Measurements from ENCODE around the gene ATP6AP1. TPM values are rescaled to one million over a fixed set of nuclear protein-coding genes. Genes with fewer than 3 reads are reported as not detected.

Gene ATP6AP1
- total RNA-seq, 1 experiment from 2014 or later, result 48.8 TPM

DNA sequence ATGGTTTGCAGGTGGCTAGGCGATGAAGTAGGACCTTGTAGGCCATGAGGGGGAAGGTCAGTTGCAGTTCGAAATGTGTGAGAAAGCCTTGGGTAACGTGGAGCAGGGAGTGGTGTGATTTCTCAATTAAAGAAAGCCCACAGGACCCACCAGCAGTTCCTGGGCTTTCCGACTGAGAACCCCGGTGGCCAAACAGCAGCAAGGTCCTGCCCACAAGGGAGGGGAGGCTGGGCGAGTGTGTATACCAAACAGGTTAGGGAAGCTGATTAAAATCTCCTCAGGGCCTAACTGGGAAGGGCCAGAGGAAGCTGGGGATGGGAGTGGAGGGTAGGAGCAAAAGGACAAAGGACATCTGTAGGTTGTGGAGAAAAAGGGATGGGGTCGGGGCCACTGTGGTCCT, 2.4 kb downstream of the ATP6AP1 start:
- H3K4me3 ChIP-seq (ENCODE audit: insufficient read depth, low read depth, low read length), result no peak overlapping the region
- no peak for DNase-seq
- H3K36me3 ChIP-seq (replicated peaks; ENCODE audit: control insufficient read depth, insufficient read depth, low read length), result no peaks in the 10 kb centered on the region; the same call in 1 of the 2 replicates
- no peaks in the 10 kb centered on the region for H3K27me3 ChIP-seq (ENCODE audit: control insufficient read depth, insufficient read depth, low read length)

DNA sequence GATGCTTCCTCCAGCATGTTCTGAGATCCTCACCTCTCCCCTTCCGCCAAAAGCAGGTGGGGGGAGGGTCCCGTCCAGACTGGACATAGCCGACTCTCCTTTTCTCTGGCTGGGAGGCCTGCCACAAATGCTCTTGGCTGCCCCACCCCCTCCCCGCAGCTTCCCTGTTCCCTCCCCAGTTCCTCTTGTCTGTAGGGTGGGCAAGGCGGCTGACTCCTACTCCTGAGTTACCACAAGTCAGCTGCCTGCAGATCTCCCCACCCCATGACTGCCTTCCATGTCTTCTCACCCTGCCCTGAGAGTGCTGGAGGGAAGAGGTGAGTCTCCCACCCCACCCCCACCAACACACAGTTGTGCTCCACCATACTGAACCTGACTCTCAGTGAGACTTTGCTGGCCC, 2.9 kb downstream of the ATP6AP1 start:
- H3K27me3 ChIP-seq (ENCODE audit: control insufficient read depth, insufficient read depth, low read length), result no peaks in the 10 kb centered on the region
- H3K4me3 ChIP-seq (ENCODE audit: insufficient read depth, low read depth, low read length), result no peak overlapping the region
- H3K36me3 ChIP-seq (replicated peaks; ENCODE audit: control insufficient read depth, insufficient read depth, low read length), result no peaks in the 10 kb centered on the region; the same call in 1 of the 2 replicates
- no peak for DNase-seq

DNA sequence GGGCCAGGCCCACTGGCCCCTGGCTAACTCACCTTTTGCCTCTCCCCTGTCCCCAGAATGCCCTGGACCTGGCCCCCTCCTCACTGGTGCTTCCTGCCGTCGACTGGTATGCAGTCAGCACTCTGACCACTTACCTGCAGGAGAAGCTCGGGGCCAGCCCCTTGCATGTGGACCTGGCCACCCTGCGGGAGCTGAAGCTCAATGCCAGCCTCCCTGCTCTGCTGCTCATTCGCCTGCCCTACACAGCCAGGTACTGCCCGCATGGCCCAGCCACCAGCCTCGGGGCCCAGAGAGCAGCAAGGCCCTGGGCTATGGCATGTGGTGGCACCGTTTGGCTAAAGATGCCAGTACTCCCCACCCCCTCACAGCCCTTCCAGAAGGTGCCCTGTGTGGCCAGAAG, 3.7 kb downstream of the ATP6AP1 start:
- H3K27me3 ChIP-seq (ENCODE audit: control insufficient read depth, insufficient read depth, low read length), result no peaks in the 10 kb centered on the region
- no peak overlapping the region for H3K4me3 ChIP-seq (ENCODE audit: insufficient read depth, low read depth, low read length)
- H3K36me3 ChIP-seq (replicated peaks; ENCODE audit: control insufficient read depth, insufficient read depth, low read length), result no peaks in the 10 kb centered on the region; the same call in 1 of the 2 replicates
- no peak for DNase-seq

DNA sequence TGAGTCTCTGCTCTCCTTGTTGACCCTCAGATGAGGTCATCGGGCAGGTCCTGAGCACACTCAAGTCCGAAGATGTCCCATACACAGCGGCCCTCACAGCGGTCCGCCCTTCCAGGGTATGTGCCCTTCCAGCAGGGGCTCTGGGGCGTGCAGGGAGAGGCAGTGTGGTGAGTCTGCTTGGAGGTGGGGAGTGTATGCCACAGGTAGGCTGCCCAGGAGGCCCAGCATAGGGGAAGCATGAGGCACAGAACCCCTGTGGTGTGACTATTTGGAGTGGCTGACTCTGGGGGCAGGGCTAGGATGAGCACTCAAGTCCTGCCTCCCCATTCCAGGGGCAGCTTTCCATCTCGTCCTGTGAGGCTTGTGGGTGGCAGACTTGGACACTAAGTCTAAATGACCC, 5.1 kb downstream of the ATP6AP1 start:
- no peak overlapping the region for H3K4me3 ChIP-seq (ENCODE audit: insufficient read depth, low read depth, low read length)
- no peak for DNase-seq

DNA sequence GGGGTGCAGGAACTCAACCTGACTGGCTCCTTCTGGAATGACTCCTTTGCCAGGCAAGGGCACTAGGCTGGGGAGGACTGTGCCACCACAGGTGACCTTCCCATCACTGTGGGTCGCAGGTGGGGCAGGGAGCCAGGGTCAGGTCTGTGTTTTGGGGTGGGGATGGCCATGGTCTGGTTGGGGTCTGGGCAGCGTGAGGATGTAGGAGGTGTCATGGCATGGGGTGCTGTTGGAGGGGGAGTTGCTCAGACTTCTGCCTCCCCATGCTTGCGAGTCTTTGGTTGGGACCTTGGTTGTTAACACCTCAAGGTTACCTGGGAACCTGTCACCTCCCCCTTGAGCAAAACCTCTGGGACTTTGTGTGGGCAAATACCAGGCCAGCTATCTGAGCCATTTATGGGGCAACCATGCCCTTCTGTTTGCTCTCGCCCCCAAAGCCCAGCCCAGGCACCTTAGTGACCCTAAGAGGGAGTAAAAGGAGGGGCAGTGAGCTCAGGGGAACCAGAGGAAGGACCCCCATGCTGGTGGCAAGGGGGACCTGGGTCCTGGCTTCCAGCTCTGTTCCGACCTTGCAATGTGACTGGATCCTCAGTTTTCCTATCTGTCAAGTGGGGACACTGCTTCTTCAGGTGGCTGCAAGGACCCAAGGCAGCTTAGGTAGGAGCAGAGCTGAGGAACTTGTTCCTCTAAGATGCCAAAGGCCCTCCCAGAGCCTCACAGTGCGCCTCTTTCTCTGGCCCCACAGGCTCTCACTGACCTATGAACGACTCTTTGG, 6.1 kb downstream of the ATP6AP1 start:
- H3K36me3 ChIP-seq (replicated peaks; ENCODE audit: control insufficient read depth, insufficient read depth, low read length), result peaks cover 3% of the 10 kb centered on the region
- no peak for DNase-seq
- no peaks in the 10 kb centered on the region for H3K27me3 ChIP-seq (ENCODE audit: control insufficient read depth, insufficient read depth, low read length)
- no peak overlapping the region for H3K4me3 ChIP-seq (ENCODE audit: insufficient read depth, low read depth, low read length)

More for the DNA sequence above, 5.1 kb downstream of the ATP6AP1 start:
- Histone ChIP-seq H3K36me3 (replicated peaks; ENCODE audit: control insufficient read depth, insufficient read depth, low read length) (no peaks in the 10 kb centered on the region; the same call in 1 of the 2 replicates), H3K27me3 (ENCODE audit: control insufficient read depth, insufficient read depth, low read length) (no peaks in the 10 kb centered on the region)

DNA sequence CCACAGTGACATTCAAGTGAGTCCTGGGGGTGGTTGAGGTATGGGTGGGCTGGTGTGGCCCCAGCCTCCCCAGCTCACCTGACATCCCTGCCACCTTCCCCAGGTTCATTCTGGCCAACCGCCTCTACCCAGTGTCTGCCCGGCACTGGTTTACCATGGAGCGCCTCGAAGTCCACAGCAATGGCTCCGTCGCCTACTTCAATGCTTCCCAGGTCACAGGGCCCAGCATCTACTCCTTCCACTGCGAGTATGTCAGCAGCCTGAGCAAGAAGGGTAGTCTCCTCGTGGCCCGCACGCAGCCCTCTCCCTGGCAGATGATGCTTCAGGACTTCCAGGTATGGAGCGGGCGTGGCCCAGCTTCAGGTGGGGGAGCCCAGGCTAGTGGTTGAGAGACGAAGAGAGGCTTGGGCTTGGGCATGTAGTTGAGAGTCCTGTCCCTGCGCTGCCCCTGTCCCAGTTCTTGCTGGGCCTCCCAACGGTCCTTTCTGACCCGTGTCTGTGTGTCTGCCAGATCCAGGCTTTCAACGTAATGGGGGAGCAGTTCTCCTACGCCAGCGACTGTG, 6.8 kb downstream of the ATP6AP1 start:
- DNase-seq, result no peak
- Histone ChIP-seq H3K36me3 (replicated peaks; ENCODE audit: control insufficient read depth, insufficient read depth, low read length) (peaks cover 5% of the 10 kb centered on the region), H3K4me3 (ENCODE audit: insufficient read depth, low read depth, low read length) (no peak overlapping the region), H3K27me3 (ENCODE audit: control insufficient read depth, insufficient read depth, low read length) (no peaks in the 10 kb centered on the region)

DNA sequence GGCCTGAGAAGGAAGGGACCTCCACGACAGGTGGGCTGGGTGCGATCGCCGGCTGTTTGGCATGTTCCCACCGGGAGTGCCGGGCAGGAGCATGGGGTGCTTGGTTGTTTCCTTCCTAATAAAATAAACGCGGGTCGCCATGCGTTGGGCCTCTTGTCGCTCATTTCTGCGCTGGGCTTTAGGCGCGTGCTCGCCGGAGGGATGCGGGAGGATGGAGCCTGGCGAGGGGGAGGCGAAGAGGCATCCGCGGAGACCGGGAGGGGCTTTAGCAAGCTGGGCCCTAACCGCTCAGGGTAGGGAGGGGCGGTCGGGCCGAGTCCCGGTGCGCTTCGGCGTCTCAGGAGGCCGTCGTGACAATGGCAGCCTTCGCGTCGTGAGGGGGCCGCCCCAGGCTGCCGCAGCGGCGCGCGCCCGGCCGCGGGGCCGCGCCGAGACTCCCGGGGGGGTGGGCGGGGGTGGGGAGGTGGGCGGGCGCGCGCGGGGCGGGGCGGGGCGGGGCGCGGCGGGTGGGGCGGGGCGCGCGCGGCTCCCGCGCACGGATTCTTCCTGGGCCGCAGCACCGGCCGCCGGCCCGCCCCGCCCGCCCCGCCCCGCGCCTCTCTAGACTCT, 8.0 kb downstream of the ATP6AP1 start:
- peak; percentile 94 for DNase-seq
- Histone ChIP-seq H3K4me3 (ENCODE audit: insufficient read depth, low read depth, low read length) (peak overlapping the region; percentile 84), H3K27me3 (ENCODE audit: control insufficient read depth, insufficient read depth, low read length) (no peaks in the 10 kb centered on the region), H3K36me3 (replicated peaks; ENCODE audit: control insufficient read depth, insufficient read depth, low read length) (peaks cover 5% of the 10 kb centered on the region)

DNA sequence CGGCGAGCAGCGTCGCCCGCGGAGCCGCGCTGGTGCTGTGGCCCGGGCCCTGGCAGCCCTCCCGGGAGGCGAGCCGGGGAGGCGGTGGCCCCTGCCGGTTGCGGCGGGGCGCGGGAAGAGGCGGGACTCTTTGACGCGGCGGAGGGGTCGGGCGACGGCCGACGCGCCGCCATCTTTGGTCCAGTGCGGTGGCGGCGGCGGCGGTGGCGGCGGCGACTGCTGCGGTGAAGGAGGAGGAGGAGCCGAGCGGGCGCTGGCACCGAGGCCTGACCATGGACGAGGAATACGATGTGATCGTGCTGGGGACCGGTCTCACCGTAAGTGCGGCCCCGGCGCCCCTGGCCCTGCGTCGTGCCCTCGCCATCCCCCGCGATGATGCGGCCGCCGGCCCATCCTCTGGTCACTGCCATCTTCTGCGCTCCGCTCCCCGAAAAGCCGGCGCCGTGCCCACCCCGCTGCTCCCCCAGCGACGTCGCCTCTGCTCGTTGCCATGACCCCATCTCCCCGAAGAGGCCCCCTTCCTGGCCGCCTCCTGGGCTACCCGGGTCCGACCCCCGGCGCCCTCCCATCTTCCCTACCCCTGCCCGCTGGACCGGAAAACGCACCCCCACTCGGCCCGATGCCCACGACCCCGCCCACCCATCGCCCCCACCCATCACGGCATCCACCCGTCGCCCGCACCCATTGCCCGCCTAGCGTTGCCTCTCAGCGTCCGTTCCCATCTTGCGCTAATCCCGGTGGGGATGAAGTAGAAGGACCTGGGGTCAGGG, 8.7 kb downstream of the ATP6AP1 start, which contains the start of gene GDI1:
TSS of gene GDI1 (plus strand) at position 172 of the 770 bp plus-strand sequence. CDS start at position 273, 101 bp downstream.
- Histone ChIP-seq H3K4me3 (ENCODE audit: insufficient read depth, low read depth, low read length) (peak within 1 kb of the TSS; percentile 84), H3K27me3 (ENCODE audit: control insufficient read depth, insufficient read depth, low read length) (no peaks in the 10 kb centered on the region)
- DNase-seq, result peak; percentile 87

DNA sequence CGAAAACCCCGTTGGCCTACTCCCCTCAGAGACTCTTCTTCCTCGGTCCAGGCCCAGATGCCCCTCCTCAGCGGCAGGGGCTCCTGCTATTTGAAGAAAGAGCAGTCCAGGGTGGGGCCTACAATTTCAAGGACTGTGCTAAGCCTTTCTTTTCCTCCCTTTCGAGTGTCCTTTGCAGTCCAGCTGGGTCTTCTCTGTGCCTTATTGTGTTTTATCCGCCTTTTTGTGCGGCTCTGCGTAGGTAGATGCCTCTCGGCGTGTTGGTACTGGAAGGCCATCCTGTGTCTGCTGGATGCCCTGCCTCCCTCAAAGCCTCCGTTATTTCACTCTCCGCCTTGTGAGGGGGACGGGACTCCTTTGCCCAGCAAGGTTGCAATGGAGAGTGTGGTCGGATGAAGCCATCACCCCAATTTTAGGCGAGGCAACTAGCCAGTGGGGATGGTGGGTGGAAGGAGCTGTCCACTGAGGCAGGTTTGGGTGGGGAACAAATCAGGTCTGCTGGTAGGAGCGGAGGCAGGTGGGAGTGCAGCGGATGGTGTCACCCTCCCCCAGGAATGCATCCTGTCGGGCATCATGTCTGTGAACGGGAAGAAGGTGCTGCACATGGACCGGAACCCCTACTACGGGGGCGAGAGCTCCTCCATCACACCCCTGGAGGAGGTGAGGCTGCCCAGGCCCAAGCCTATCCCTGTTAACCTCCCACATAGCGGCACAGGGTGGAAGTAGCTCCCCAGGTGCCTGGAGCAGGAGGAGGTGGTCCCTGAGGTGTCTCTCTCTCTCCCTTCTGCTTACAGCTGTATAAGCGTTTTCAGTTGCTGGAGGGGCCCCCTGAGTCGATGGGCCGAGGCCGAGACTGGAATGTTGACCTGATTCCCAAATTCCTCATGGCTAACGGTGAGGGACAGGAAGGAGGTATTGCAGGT, 9.8 kb downstream of the ATP6AP1 start:
- Histone ChIP-seq H3K4me3 (ENCODE audit: insufficient read depth, low read depth, low read length) (peak overlapping the region; percentile 84), H3K27me3 (ENCODE audit: control insufficient read depth, insufficient read depth, low read length) (no peaks in the 10 kb centered on the region), H3K36me3 (replicated peaks; ENCODE audit: control insufficient read depth, insufficient read depth, low read length) (peaks cover 5% of the 10 kb centered on the region)
- DNase-seq, result no peak

More for the DNA sequence above, 8.7 kb downstream of the ATP6AP1 start, which contains the start of gene GDI1:
- H3K36me3 ChIP-seq (replicated peaks; ENCODE audit: control insufficient read depth, insufficient read depth, low read length), result peaks cover 5% of the 10 kb centered on the region

DNA sequence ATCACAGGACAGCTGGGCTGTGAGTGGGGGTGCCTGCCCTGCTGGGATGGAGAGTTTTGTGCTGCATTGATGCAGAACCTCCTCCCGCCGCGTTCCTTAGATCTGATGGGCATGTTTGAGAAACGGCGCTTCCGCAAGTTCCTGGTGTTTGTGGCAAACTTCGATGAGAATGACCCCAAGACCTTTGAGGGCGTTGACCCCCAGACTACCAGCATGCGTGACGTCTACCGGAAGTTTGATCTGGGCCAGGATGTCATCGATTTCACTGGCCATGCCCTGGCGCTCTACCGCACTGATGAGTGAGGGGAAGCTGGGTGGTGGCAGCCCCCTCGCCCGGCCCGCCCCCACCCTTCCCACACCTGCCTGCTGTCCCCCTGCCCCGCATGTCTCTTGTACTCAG, 11.4 kb downstream of the ATP6AP1 start:
- no peak for DNase-seq
- Histone ChIP-seq H3K4me3 (ENCODE audit: insufficient read depth, low read depth, low read length) (no peak overlapping the region), H3K36me3 (replicated peaks; ENCODE audit: control insufficient read depth, insufficient read depth, low read length) (peaks cover 5% of the 10 kb centered on the region), H3K27me3 (ENCODE audit: control insufficient read depth, insufficient read depth, low read length) (no peaks in the 10 kb centered on the region)

DNA sequence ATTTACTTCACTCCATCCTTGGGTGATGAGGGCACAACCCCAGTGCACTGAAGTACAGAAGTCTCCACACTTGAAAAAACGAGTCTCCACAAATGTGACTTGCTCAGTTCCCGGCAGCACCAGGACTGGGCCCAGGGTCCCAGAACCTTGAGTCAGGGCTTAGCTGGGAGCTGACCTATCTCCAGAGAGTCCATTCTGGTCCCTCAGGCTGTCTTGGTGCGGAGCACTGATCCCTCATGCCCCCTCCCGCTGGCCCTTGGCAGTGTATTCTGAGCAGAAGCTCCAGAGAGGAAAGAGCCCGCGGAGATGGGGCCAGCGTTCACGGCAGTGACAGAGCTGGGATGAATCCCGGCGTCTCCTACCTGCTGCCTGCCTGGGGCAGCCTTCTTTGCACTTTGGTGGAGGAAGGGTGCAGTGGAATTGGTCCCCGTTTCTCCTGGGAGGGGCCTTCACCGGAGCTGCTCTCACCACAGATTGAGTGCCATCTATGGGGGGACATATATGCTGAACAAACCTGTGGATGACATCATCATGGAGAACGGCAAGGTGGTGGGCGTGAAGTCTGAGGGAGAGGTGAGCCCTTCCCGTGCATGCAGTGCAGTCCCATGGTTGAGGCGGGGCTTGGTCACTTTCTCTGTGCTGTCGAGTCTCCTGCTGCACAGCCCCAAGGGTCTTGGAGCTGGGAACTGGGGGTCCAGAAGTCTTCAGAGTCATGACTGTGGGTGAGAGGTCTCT, 12.3 kb downstream of the ATP6AP1 start:
- Histone ChIP-seq H3K36me3 (replicated peaks; ENCODE audit: control insufficient read depth, insufficient read depth, low read length) (peaks cover 5% of the 10 kb centered on the region), H3K4me3 (ENCODE audit: insufficient read depth, low read depth, low read length) (no peak overlapping the region), H3K27me3 (ENCODE audit: control insufficient read depth, insufficient read depth, low read length) (no peaks in the 10 kb centered on the region)
- DNase-seq, result no peak

DNA sequence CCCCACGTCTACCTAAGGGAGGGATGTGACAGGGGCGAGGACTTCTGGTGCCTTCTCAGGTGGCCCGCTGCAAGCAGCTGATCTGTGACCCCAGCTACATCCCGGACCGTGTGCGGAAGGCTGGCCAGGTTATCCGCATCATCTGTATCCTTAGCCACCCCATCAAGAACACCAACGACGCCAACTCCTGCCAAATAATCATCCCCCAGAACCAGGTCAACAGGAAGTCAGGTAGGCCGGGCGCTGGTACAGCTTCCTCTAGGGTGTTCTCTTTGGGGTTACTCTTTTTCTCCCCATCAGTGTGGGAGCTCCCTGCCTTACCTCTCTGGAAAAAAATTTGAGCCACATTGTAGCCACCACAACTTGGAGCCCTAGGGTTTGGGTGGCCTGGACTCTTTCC, 13.1 kb downstream of the ATP6AP1 start:
- DNase-seq, result no peak

More for the DNA sequence above, 13.1 kb downstream of the ATP6AP1 start:
- Histone ChIP-seq H3K27me3 (ENCODE audit: control insufficient read depth, insufficient read depth, low read length) (no peaks in the 10 kb centered on the region), H3K36me3 (replicated peaks; ENCODE audit: control insufficient read depth, insufficient read depth, low read length) (peaks cover 5% of the 10 kb centered on the region), H3K4me3 (ENCODE audit: insufficient read depth, low read depth, low read length) (no peak overlapping the region)
